CD4-positive, alpha-beta T cell treated with Interferon alpha-2 for 1 hour (primary cell): ENCODE measurements around the gene LRRC57.
A peak's percentile ranks its signal among the peaks of the same experiment; 100 is the strongest.
"Not testable (repeated sequence)": the region's sequence is repeated elsewhere in the genome, so short reads cannot be mapped to it uniquely, and the experiment has no call there.

Experiments
- DNase-seq, 2 donors: peaks; one replicate each; pipeline ENCODE4 v3.0.0-alpha.2; 2020 to 2022

Gene LRRC57

DNA sequence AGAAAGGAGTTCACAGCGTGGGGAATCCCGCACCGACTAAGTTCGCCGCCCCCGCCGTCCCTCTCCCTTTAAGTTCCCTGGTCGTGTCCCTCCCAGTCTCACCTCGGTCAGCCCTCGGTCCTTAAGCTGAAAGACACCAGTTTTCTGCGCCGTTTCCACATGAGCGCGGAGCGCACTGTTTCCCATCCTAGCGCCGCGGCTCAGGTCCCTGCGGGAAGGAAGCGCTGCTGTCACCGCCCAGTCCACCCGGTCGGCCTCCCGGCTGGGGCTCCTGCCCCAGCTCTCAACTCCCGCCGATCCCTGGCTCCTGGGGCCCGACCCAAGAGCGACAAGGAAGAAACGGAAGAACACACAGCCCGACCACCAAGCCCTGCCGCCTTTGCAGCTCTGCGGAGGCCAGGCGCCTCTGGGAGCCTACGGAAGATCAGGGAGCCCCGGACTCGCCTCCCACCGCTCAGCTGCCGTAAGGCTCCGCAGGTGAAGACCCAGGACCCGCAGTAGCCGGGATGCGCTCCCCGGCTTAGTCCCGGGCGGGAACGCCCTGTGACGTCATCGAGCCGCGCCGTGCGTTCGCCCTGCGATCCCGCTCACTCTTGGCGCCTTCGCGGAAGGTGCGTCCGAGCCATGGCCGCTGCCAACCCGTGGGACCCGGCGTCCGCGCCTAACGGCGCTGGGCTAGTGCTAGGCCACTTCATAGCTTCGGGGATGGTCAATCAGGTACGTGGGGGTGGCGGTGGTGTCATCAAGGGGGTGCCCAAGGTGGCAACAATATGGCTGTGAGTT lies at the start of gene LRRC57, which contains the start of gene HAUS2:
Gene LRRC57, minus strand, starts transcription at position 545 of the 783 bp plus-strand sequence. Its CDS starts 359 bp downstream, at position 186.
Gene HAUS2, plus strand, starts transcription at position 590 of the 783 bp plus-strand sequence. Its CDS starts 35 bp downstream, at position 625.
- DNase-seq: peak; percentile 80 to 88

DNA sequence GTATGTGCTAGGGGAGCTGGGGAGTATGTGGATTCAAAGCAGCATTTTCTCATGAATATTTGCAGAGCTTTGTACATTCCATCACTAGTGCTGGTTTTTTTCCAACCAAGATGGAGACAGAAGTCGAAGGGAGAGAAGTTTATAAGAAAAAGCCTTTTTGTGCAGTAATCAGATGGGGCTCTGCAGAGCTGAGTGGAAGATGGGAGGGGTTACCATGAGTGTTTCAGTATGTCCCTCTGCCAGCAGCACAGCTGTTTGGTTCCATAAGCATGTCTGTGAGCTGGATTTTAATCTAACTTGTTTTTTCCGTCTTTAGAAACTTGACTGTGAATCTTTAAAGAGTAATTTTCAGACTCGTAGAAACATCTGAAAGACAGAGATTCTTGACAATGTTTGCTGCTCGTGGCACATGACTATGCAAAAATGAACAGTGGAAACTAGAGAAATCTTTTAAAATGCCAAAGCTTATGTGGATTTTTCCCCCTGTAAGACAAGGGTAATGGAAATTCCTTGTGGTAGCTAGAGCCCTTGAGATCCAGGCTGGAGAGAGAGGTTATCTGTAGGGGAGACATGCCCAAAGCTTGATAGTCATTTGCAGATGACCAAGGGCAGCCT lies 47.1 kb upstream of the LRRC57 start:
- DNase-seq: no peak

DNA sequence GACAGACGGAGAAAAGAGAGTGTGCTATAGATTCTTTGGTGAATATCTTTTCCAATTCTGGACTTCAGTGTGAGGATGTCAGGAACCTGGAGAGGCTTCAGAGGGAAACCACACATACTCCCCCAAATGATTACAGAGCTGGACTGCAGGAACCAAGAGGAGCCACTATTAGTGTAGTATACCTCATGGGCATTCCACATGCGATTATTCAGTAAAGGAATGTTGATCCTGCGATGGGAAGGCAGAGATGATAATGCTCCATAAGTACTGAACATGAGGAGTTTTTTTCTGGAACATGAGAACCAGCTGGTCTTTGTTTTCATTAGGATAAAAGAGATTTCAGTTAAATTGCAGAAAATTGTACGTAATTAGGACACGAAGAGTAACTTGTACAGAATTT lies 45.5 kb upstream of the LRRC57 start:
- DNase-seq: no peak

DNA sequence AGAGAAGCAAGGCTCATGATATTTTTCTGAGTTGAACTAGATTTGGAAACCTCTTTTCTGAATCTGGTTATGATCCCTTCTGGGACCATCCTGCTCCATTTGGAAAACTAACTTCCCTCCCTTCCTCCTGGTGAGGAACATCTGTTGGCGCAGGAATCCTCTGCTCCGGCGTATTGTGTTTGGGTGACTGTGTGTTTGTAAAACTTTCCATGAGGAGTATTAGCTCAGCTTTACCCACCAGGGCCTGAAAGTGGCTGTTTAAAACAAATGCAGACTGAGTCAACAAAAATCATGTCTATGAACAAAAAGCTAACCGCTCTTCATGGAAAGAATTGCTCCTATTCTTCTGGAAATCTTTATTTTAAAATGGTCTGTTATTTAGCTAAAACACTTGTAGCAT lies 44.5 kb upstream of the LRRC57 start:
- DNase-seq: no peak

DNA sequence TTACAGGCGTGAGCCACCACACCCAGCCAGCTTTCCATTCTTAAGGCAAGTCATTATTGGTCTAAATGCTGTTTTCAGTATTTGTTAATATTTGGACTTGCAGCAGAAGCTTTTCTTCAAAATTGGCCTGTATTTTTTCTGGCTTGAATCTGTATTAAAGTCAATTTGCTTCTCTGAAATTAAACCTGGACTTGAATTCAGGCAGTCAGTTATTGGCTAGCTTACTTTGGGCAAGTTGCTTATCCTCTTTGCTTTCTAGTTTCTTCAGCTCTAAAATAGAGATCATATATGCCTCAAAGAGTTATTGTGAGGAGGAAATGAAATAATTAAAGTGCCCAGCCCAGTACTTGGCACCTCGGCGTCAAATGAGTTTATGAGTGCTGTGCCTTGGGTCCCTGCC lies 44.1 kb upstream of the LRRC57 start:
- DNase-seq: no peak

DNA sequence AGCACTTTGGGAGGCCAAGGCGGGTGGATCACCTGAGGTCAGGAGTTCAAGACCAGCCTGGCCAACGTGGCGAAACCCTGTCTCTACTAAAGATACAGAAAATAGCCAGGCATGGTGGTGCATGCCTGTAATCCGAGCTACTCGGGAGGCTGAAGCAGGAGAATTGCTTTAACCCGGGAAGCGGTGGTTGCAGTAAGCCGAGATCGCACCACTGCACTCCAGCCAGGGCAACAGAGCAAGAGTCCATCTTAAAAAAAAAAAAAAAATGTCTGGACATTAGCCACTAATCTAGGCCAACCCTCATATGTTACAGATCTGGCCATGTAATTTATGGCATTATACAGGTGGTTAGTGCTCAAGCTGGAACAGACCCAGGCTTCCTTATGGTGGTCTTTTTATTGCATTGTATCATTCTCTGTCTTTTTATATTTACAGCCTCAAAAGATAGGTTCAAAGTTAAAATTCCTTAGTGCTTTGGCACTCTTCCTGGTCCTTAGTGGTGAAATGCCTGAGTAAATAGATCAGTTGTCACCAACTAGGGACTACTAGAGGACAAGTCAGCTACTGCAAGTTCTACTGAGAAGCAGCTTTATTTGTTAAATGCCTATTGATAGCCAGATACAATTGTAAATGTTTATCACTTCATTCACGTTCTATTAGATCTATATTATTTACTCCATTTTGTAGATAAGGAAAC lies 42.8 kb upstream of the LRRC57 start:
- DNase-seq: no peak

DNA sequence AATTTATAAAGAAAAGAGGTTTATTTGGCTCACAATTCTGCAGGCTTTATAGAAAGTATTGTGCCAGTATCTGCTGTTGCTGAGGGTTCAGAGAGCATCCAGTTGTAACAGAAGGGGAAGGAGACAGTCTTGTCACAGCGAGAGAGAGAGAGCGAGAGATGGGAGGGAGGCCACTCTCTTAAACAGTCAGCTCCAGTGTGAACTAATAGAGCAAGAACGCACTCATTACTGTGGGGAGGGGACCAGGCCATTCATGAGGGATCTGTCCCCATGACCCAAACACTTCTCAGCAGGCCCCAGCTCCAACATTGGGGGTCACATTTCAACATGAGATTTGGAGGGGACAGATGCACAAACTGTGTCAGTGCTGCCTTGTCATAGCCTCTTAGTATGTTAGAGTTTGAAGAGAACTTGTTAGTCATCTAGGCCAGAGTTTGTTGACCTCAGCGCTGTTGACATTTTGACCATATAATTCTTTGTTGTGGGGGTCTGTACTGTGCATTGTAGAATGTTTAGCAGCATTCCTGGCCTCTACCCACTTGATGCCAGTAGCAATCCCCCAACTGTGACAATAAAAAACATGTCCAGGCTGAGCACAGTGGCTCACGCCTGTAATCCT lies 42.1 kb upstream of the LRRC57 start:
- no peak for DNase-seq

DNA sequence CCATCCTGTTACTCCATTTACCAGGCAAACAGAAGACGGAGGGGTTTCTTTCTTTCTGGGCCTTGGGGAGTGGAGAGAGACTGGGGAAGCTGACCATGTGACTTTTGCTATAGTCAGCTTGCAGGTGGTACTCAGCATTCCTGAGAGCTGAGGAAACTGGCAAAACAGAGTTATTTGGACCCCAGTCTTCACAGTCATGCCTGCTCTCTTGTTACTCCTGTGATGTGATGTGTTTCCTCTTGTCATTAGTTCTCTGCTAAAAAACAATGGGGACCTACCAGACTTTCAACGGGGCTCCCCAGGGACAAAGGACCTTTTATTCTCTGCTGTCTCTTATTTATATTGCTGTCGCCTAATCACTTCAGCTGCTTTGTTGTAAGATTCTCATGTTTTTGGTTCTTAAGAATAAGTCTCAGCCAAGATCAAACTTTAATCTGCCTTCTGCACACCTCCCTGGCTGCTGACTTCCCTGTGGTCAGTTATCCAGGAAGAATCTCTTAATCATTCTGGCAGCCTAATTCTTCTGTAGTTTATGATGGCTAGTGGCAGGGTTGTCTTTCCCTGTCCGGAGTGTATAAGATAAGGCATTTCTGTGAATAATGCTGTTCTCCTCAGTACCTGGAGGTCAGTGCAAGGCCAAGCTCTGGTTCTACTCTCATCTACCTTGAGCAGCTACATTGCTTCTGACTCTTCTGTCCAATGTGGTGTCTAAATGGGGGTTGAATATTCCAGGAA lies 35.6 kb upstream of the LRRC57 start:
- DNase-seq: no peak

DNA sequence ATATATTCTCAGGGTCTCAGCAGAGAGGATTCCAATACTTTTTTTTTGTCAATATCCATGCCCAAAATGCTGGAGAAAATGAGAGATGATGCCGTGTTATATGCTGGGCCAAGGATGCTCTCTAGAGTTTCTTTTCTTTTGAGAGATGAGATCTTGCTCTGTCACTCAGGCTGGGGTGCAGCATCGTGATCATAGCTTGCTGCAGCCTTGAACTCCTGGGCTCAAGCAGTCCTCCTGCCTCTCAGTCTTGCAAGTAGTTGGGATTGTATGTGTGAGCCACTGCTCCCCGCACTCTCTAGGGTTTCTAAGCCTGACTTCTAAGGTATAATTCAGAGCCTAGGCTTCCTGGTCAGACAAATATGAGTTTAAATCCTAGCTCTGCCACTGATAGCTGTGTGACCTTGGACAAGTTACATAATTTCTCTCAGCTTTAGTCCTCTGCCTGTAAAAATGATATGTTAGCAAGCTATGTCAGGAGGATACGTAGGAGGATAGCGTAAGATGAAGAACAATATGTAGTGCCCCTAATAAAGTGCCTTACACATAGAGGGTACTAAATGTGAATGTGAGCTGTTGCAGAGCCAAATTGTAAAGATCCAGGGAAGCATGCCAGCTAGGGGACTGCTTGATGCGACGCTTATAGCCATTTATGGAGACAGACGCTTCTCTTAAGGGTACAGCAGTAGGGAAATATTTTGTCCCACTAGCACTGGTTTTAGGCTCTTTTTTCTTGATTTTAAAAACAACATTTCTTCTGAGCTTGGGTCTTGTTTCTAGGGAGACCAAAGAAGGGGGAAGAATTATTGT lies 34.2 kb upstream of the LRRC57 start:
- DNase-seq: no peak

DNA sequence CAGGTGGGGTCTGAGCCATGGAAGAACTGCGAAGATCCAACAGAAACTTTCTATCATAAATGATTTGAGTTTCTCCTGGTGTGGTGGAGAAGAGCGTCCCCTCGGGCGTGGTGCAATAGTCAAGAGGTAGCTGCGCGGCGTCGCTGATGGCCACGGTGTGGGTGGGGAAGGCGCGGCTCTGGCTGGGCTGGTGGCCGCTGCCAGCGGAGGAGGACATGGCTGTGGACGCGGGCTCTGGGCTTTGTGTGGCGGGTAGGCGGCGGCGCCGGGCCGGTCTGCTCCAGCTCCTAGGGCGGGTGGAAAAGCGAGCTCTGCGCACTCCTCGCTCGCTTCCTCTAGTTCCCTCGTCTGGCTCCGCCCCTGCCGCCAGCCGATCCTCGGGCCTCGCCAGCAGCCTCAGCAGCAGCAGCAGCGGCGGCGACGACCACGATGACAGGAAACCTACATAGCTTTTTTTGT lies 32.7 kb upstream of the LRRC57 start:
- DNase-seq: peak; percentile 72 to 80

DNA sequence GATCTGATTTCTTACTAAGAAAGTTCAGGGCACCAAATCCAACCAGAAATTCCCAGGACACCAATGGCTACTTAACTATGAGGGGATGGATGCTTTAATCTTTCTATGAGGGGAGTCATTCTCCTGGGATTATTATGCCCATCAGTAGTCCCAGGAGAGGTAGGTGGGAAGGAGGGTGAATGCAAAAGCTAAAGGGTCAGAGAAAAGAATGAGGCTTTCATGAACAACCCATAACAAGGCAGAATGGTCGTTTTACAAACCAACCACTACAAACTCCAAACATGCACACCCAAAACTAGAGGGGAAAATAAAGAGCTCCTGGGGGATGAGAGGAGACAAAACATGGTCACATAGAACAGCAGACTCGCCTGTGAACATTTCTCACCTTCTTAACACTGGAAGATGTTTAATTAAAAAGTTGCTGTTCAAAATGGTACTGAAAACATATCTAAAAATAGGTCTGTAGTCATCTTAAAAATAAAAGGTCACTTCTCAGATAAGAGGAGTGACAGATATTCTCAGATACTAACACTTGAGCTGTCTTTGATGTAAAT lies 30.5 kb upstream of the LRRC57 start:
- no peak for DNase-seq

DNA sequence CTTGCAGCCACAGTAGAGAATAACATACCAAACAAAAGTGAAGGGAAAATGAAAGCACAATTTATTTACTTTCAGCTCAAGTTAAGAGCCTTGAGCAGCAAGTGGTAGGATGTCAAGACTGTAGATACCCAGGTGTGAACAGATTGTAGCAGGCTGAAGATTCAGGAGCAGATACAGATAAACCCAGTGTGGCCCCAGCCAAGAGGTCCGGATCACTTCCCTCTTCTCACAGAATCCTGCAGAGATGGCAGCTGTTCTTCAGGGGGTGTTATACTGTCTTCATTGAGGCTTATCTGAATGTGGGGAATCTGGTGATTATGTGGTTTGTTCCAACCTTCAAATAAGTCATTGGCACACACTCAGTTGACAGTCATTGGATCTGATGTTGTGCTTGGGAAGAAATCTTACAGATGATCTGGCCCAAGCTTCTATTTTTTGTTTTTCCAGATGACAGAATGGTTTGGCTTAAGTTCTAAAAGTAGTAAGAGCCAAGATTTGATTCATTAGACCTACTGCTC lies 29.0 kb upstream of the LRRC57 start:
- no peak for DNase-seq

DNA sequence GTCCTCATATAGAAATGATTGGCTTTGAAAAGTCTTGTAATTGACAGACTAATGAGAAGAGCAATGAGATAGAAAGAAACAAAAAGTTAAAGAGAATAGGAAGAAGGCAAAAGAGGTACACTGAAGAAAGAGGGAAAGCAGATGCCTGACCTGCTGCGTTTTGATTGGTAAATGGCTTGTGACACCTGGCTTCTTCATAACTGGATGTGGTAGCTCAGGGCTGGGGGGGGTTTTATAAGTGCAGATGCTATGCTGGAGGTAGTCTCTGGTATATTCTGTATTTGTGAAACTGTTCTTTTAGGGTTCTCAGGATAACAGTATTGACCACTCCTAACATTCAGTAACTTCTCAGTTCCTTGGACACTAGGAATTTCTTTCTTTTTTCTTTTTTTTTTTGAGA lies 28.2 kb upstream of the LRRC57 start:
- no peak for DNase-seq

DNA sequence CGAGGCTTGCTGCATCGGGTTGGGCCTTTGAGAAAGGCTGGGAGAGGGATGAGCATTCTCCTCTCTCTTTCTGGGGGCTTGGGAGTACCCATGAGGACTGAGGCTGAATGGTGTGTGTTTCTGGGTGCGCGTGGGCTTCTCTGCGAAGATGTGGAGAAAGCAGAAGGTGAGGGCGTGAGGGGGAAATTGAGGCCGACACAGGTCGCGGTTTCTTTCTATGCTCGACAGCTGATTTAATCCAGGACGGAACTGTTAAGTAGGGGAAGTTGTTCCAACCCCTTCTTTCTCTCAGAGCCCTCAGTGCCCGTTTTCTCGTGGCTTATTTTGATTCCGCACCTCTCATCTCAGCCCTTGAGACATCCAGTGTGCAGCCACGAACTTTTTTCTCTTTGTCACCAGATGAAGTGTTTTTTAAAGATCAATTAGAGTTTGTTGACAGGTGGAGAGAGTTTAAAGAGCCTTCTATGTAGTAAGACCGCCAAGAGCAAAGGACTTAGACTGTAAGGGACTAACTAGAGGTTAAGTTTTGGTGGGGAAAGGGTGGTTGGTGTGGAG lies 27.5 kb upstream of the LRRC57 start:
- DNase-seq: no peak

DNA sequence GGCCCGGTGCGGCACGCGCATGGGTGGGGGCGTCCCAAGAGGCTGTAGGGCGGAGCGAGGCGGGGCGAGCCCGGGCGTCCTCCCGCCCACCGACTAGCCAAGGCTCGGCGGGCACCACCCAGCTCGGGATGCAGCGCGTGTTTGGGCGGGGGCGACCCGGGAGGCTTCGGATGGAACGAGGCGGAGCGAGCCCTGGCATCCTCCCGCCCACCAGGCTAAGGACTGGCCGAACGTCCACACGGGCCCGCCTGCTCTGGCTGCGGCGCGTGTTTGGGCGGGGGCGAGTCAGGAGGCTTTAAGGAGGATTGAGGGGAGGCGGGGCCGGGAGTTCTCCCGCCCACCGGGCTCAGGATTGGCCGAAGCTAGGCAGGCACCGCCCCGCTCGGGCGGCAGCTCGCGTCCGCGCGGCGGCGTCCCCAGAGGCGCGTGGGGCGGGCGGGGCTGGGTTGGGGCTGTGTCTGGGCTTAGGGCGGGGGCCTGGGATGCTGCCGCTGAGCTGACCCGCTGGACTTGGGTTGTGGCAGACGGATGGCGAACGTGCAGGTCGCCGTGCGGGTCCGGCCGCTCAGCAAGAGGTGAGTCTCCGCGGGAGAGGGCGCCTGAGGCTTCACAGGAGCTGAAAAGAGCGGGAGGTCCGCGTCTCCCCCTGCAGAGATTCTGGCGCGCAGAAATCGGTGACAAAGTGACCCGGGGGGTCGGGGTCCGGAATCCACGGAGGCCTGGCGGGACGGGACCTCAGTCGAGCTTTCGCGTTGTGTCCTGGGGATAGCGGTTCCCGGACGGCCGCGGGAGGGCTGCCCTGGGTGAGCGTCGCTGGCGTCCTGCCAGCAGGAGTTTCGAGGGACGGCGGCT lies 26.8 kb upstream of the LRRC57 start, which contains the start of gene STARD9:
Gene STARD9, plus strand, starts transcription at position 419 of the 852 bp plus-strand sequence. Its CDS starts 110 bp downstream, at position 529.
- DNase-seq: peak; percentile 95

DNA sequence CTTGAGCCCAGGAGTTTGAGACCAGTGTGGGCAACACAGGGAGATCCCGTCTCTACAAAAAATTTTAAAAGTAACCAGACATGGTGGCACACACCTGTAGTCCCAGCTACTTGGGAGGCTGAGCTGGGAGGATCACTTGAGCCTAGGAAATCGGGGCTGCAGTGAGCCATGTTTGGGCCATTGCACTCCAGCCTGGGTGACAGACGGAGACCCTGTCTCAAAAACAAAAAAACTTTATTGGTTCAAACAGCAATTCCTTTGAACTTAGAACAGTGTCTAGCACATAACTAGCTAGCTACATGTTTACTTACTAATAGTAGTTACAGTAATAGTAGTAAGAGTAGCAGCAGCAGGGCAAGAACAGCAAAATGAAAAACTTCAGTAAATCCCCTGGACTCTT lies 10.1 kb upstream of the LRRC57 start:
- no peak for DNase-seq

DNA sequence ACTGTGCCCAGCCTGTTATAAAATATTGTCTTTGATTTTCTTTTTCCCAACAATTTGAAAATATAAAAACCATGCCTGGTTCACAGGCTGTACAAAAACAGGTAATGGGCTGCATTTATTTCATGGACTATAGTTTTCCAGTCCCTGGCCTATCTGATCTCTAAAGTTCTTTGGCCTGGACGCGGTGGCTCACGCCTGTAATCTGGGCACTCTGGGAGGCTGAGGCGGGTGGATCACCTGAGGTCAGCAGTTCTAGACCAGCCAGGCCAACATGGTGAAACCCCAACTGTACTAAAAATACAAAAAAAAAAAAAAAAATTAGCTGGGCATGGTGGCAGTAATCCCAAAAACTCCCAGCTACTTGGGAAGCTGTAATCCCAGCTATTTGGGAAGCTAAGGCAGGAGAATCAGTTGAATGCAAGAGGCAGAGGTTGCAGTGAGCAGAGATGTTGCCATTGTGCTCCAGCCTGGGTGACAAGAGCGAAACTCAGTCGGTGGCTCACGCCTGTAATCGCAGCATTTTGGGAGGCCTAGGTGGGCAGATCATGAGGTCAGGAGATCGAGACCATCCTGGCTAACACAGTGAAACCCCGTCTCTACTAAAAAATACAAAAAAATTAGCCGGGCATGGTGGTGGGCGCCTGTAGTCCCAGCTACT lies 8.1 kb upstream of the LRRC57 start:
- not testable (repeated sequence) for DNase-seq

DNA sequence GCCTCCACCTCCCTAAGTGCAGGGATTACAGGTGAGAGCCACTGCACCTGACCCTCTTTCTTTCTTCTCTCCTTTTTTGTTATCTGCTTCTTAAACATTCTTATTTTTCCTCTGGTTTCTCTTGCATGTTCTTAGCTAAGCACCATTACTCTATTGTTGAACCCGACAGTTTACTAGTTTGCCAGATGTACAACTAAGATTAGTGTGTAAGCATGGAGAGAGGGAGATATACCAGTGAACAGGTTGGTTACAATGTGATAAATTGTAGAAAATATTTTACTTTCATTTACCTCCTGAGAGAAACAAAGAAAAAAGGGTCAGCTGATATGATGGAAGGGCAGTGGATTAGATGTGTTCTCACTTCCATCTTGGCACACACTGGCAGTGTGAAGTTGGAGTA lies 5.0 kb upstream of the LRRC57 start:
- no peak for DNase-seq
